Panc1 (cell line): Measurements from ENCODE around the gene EPHA8. TPM values are rescaled to one million over a fixed set of nuclear protein-coding genes. Genes with fewer than 3 reads are reported as not detected.

Experiments
- ATAC-seq: fragments of 200-7000 bp; cut with Tn5 transposase; 2 replicates; pipeline ENCODE4 v1.9.1; 2020; ENCODE audit warnings: mild to moderate bottlenecking, moderate library complexity
- BruUV-seq: library from RNA; stranded (reverse); fragments of 400-500 nt; replicated peaks from 2 replicates; lab custom pipeline; 2021; lab: Mats Ljungman, UMichigan
- CTCF ChIA-PET: fragments of 300-600 bp; sonication (Branson Sonifier 250); formaldehyde crosslinking; loops from one replicate; lab custom pipeline; 2022; ENCODE audit warnings: antibody characterized with exemption; lab: Charles Lee
- POLR2A ChIA-PET: fragments of 300-600 bp; sonication (Branson Sonifier 250); formaldehyde crosslinking; loops from one replicate; lab custom pipeline; 2022; ENCODE audit warnings: antibody characterized with exemption; lab: Charles Lee
- DNase-seq: peaks from one replicate; pipeline ENCODE4 v3.0.0-alpha.2; 2010; ENCODE audit warnings: low read depth, low spot score
- H3K27ac ChIP-seq: 2 replicates; pipeline ENCODE4 v1.5.1; 2011; ENCODE audit warnings: mild to moderate bottlenecking, low read length, inconsistent platforms
- H3K27me3 ChIP-seq: fragments of 200-500 bp; sonication (Bioruptor generic); 2 replicates; pipeline ENCODE4 v1.6.0; 2014; ENCODE audit warnings: low read length, inconsistent platforms; ENCODE audit not compliant: control insufficient read depth, insufficient read depth
- H3K36me3 ChIP-seq: fragments of 200-500 bp; sonication (Bioruptor generic); 2 replicates; pipeline ENCODE4 v1.5.1; 2014; ENCODE audit warnings: inconsistent platforms, mild to moderate bottlenecking, low read length, moderate library complexity; ENCODE audit not compliant: control insufficient read depth, insufficient read depth
- H3K4me1 ChIP-seq: 2 replicates; pipeline ENCODE4 v1.5.1; 2011; ENCODE audit warnings: inconsistent platforms, mild to moderate bottlenecking, low read length, moderate library complexity; ENCODE audit not compliant: control insufficient read depth, insufficient read depth
- H3K4me3 ChIP-seq, 2 experiments: 2 replicates each; pipeline ENCODE4 v1.5.1; 2011 to 2012; ENCODE audit warnings: low read depth in 2 of 2, low read length in 2 of 2, mild to moderate bottlenecking in 2 of 2, inconsistent platforms in 1 of 2, moderate library complexity in 1 of 2
- H3K9me3 ChIP-seq: fragments of 200-500 bp; sonication (Bioruptor generic); 2 replicates; pipeline ENCODE4 v1.5.1; 2014; ENCODE audit warnings: low read depth, mild to moderate bottlenecking, inconsistent platforms, low read length, moderate library complexity; ENCODE audit not compliant: control insufficient read depth, insufficient read depth
- CTCF ChIP-seq: fragments of 450-650 bp; IDR thresholded peaks from 2 replicates; pipeline ENCODE4 v1.5.1; 2017; ENCODE audit warnings: mild to moderate bottlenecking
- POLR2AphosphoS5 ChIP-seq: IDR thresholded peaks from 2 replicates; pipeline ENCODE4 v1.6.1; 2012; ENCODE audit warnings: mild to moderate bottlenecking, low read depth, low read length, moderate library complexity
- REST ChIP-seq, 2 experiments: IDR thresholded peaks; 2 replicates each; pipeline ENCODE4 v1.6.1; 2011 to 2012; ENCODE audit warnings: low read depth in 2 of 2, control low read depth in 1 of 2, low read length in 1 of 2, mild to moderate bottlenecking in 1 of 2, moderate library complexity in 1 of 2; ENCODE audit not compliant: insufficient read depth in 1 of 2
- SIN3A ChIP-seq: IDR thresholded peaks from 2 replicates; pipeline ENCODE4 v1.6.1; 2012; ENCODE audit warnings: low read depth, mild to moderate bottlenecking, low read length, moderate library complexity, borderline replicate concordance; ENCODE audit not compliant: insufficient read depth
- TCF7L2 ChIP-seq: IDR thresholded peaks from 2 replicates; pipeline ENCODE4 v1.6.1; 2011; ENCODE audit warnings: mild to moderate bottlenecking, low read depth, low read length, inconsistent platforms
- in situ Hi-C: cut with HindIII; loops from 2 replicates; pipeline ENCODE4 v1.10.0; 2016; ENCODE audit warnings: low sequenced_read_pairs, low pct_unique_long_range_greater_than_20kb
- intact Hi-C: fragments of 100-400 bp; cut with micrococcal nuclease; formaldehyde crosslinking; loops from one replicate; pipeline ENCODE4 v1.10.0; 2022; ENCODE audit not compliant: unreplicated experiment
- total RNA-seq: library from RNA; stranded (reverse); gene quantifications from one replicate; pipeline ENCODE4 v1.2.1, GENCODE V29; 2021; ENCODE audit not compliant: unreplicated experiment

The EPHA8 gene
- total RNA-seq, 1 experiment from 2014 or later = not detected

GRCh38 chr1:22567994-22568393, 4.7 kb downstream of the EPHA8 start:
- 0 out of 2 replicates have a peak, but pooled peaks cover 5% of the 10 kb centered on the region for H3K4me1 ChIP-seq

GRCh38 chr1:22569269-22569668, 6.0 kb downstream of the EPHA8 start:
- DNase-seq = no peak
- no TSS peak for BruUV-seq
- H3K27ac ChIP-seq = no peak overlapping the region
- TF ChIP-seq REST (IDR thresholded peaks at IDR 0.05; ENCODE audit: insufficient read depth in 1 of 2, low read depth in 2 of 2, low read length in 1 of 2) (no peak), POLR2AphosphoS5 (no peak), SIN3A (no peak), CTCF (no peak), TCF7L2 (no peak)
- no peaks in the 10 kb centered on the region for H3K9me3 ChIP-seq
- intact Hi-C loops = no loop called here
- CTCF ChIA-PET = no interaction called here
- no peaks in the 10 kb centered on the region for H3K36me3 ChIP-seq
- in situ Hi-C loops = no loop called here
- H3K4me3 ChIP-seq = no peak overlapping the region
- H3K27me3 ChIP-seq = peaks cover 2% of the 10 kb centered on the region
- ATAC-seq = no peak
- H3K4me1 ChIP-seq = no peaks in the 10 kb centered on the region
- POLR2A ChIA-PET = no interaction called here

More at GRCh38 chr1:22567994-22568393, 4.7 kb downstream of the EPHA8 start:
- CTCF ChIA-PET = no interaction called here
- intact Hi-C loops (no loop called here), in situ Hi-C loops (no loop called here)
- H3K27me3 ChIP-seq = peaks cover 2% of the 10 kb centered on the region; the same call in 1 of the 2 replicates
- no peaks in the 10 kb centered on the region for H3K36me3 ChIP-seq
- no peak overlapping the region for H3K27ac ChIP-seq
- DNase-seq = no peak
- no peak for ATAC-seq
- POLR2A ChIA-PET = no interaction called here
- no TSS peak for BruUV-seq
- TF ChIP-seq SIN3A (no peak), REST (IDR thresholded peaks at IDR 0.05; ENCODE audit: insufficient read depth in 1 of 2, low read depth in 2 of 2, low read length in 1 of 2) (no peak), CTCF (no peak), POLR2AphosphoS5 (no peak), TCF7L2 (no peak)
- no peak overlapping the region for H3K4me3 ChIP-seq
- H3K9me3 ChIP-seq = no peaks in the 10 kb centered on the region
